ENCODE data around the gene SEMA4B. TPM values are rescaled to one million over a fixed set of nuclear protein-coding genes. Genes with fewer than 3 reads are reported as not detected.

SEMA4B gene
- total RNA-seq, 1 donor from 2014 or later: 35.4 TPM

DNA sequence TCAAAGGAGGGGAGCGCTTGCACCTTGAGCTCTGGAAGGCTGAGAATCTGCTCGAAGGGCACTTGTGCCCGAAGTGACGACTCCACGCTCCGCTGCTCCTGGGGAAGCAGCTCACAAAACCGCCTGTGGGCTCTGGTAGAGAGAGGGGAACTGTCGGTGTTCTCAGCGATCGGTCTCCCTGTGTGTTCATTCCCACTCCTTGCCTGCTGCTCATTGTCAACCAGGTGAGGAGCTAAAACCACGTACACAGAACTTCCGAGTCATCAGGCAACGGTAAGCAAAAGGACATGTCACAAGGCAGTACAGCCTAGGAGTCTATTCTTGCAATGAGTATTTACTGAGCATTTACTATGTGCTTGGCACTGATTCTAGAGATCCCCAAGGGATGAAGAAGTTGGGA is 31.1 kb downstream of the SEMA4B start:
- no peaks in the 10 kb centered on the region for H3K9me3 Mint-ChIP-seq
- H3K27ac Mint-ChIP-seq: no peak overlapping the region
- H3K4me1 Mint-ChIP-seq: peaks cover 12% of the 10 kb centered on the region
- no peaks in the 10 kb centered on the region for H3K27me3 Mint-ChIP-seq (ENCODE audit: low read depth)
- DNase-seq (ENCODE audit: low spot score in 2 of 2, unreplicated experiment in 2 of 2): no peak
- TF ChIP-seq, protein P1, sequence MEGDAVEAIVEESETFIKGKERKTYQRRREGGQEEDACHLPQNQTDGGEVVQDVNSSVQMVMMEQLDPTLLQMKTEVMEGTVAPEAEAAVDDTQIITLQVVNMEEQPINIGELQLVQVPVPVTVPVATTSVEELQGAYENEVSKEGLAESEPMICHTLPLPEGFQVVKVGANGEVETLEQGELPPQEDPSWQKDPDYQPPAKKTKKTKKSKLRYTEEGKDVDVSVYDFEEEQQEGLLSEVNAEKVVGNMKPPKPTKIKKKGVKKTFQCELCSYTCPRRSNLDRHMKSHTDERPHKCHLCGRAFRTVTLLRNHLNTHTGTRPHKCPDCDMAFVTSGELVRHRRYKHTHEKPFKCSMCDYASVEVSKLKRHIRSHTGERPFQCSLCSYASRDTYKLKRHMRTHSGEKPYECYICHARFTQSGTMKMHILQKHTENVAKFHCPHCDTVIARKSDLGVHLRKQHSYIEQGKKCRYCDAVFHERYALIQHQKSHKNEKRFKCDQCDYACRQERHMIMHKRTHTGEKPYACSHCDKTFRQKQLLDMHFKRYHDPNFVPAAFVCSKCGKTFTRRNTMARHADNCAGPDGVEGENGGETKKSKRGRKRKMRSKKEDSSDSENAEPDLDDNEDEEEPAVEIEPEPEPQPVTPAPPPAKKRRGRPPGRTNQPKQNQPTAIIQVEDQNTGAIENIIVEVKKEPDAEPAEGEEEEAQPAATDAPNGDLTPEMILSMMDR (IDR thresholded peaks at IDR 0.05; ENCODE audit: unreplicated experiment): no peak
- H3K4me3 Mint-ChIP-seq: peak overlapping the region; percentile 75
- H3K36me3 Mint-ChIP-seq: peaks cover 13% of the 10 kb centered on the region

- no peaks in the 10 kb centered on the region for H3K27me3 Mint-ChIP-seq (ENCODE audit: low read depth)
- H3K9me3 Mint-ChIP-seq: no peaks in the 10 kb centered on the region
- H3K4me1 Mint-ChIP-seq: peaks cover 12% of the 10 kb centered on the region
- DNase-seq (ENCODE audit: low spot score in 2 of 2, unreplicated experiment in 2 of 2): no peak
- no peak overlapping the region for H3K27ac Mint-ChIP-seq
- H3K4me3 Mint-ChIP-seq: peak overlapping the region; percentile 75
- TF ChIP-seq, protein P1 (IDR thresholded peaks at IDR 0.05; ENCODE audit: unreplicated experiment): no peak
- peaks cover 13% of the 10 kb centered on the region for H3K36me3 Mint-ChIP-seq
Observed at GRCh38 chr15:90232941-90233386, 31.8 kb downstream of the SEMA4B start.

- peak in 1 of 2 experiments; percentile 94 for DNase-seq (ENCODE audit: low spot score in 2 of 2, unreplicated experiment in 2 of 2)
- Mint-ChIP-seq H3K9me3 (no peaks in the 10 kb centered on the region), H3K4me3 (peak within 1 kb of the TSS; percentile 75), H3K27ac (peak within 1 kb of the TSS; percentile 88), H3K36me3 (peaks cover 18% of the 10 kb centered on the region), H3K4me1 (peaks cover 12% of the 10 kb centered on the region), H3K27me3 (ENCODE audit: low read depth) (no peaks in the 10 kb centered on the region)
- TF ChIP-seq, protein P1 (IDR thresholded peaks at IDR 0.05; ENCODE audit: unreplicated experiment): peak; percentile 21
Observed at GRCh38 chr15:90233387-90234095, 32.4 kb downstream of the SEMA4B start, which contains the start of gene CIB1. Gene CIB1 (minus strand): TSS chr15:90233941. CDS start chr15:90233885, 56 bp downstream.

GRCh38 chr15:90234096-90234988 is 33.2 kb downstream of the SEMA4B start, which contains the start of gene GDPGP1:
Gene GDPGP1 (plus strand): TSS chr15:90234209. CDS start chr15:90240909, 6,700 bp downstream.
- Mint-ChIP-seq H3K36me3 (peaks cover 15% of the 10 kb centered on the region), H3K27ac (peak within 1 kb of the TSS; percentile 88), H3K27me3 (ENCODE audit: low read depth) (no peaks in the 10 kb centered on the region), H3K4me3 (peak within 1 kb of the TSS; percentile 75), H3K4me1 (peaks cover 12% of the 10 kb centered on the region), H3K9me3 (no peaks in the 10 kb centered on the region)
- peak in 1 of 2 experiments; percentile 85 for DNase-seq (ENCODE audit: low spot score in 2 of 2, unreplicated experiment in 2 of 2)
- TF ChIP-seq, protein P1 (IDR thresholded peaks at IDR 0.05; ENCODE audit: unreplicated experiment): peak; percentile 1

GRCh38 chr15:90239371-90239770 is 38.2 kb downstream of the SEMA4B start:
- no peaks in the 10 kb centered on the region for H3K9me3 Mint-ChIP-seq
- peaks cover 17% of the 10 kb centered on the region for H3K36me3 Mint-ChIP-seq
- H3K4me1 Mint-ChIP-seq: peaks cover 8% of the 10 kb centered on the region
- no peak overlapping the region for H3K27ac Mint-ChIP-seq
- TF ChIP-seq, protein P1 (IDR thresholded peaks at IDR 0.05; ENCODE audit: unreplicated experiment): no peak
- H3K4me3 Mint-ChIP-seq: no peak overlapping the region
- DNase-seq (ENCODE audit: low spot score in 2 of 2, unreplicated experiment in 2 of 2): no peak
- H3K27me3 Mint-ChIP-seq (ENCODE audit: low read depth): no peaks in the 10 kb centered on the region
